ENCODE results near the gene GALNTL6. TPM values are rescaled to one million over a fixed set of nuclear protein-coding genes. Genes with fewer than 3 reads are reported as not detected.
"Not testable (repeated sequence)": the region's sequence is repeated elsewhere in the genome, so short reads cannot be mapped to it uniquely, and the experiment has no call there.

GALNTL6 gene
- total RNA-seq, 2 experiments from 2014 or later: not detected

GRCh38 chr4:173005912-173006633 is 1192.9 kb downstream of the GALNTL6 start:
- no peak for DNase-seq
- H3K4me3 Mint-ChIP-seq: no peak overlapping the region
- no peaks in the 10 kb centered on the region for H3K9me3 Mint-ChIP-seq
- H3K4me1 Mint-ChIP-seq (ENCODE audit: low read depth): no peaks in the 10 kb centered on the region
- H3K27me3 Mint-ChIP-seq (ENCODE audit: low read depth): no peaks in the 10 kb centered on the region
- CTCF ChIA-PET: interaction anchor here (0.5 to 2.0 kb wide), 5 partner anchors 8 to 553 kb away, joined by 3 to 9 read pairs (median 3); no protein-coding TSS in a partner anchor
- H3K27ac Mint-ChIP-seq: no peak overlapping the region
- H3K36me3 Mint-ChIP-seq (ENCODE audit: low read depth): no peaks in the 10 kb centered on the region
- intact Hi-C loops (cut with micrococcal nuclease): no loop called here

- no peaks in the 10 kb centered on the region for H3K27me3 Mint-ChIP-seq (ENCODE audit: low read depth)
- no peaks in the 10 kb centered on the region for H3K36me3 Mint-ChIP-seq (ENCODE audit: low read depth)
- DNase-seq: no peak
- CTCF ChIA-PET: no interaction called here
- H3K27ac Mint-ChIP-seq: no peak overlapping the region
- no peak overlapping the region for H3K4me3 Mint-ChIP-seq
- H3K9me3 Mint-ChIP-seq: no peaks in the 10 kb centered on the region
- H3K4me1 Mint-ChIP-seq (ENCODE audit: low read depth): no peaks in the 10 kb centered on the region
- intact Hi-C loops (cut with micrococcal nuclease): no loop called here
Observed at GRCh38 chr4:173008436-173008835, 1195.2 kb downstream of the GALNTL6 start.

- intact Hi-C loops (cut with micrococcal nuclease): no loop called here
- Mint-ChIP-seq H3K27me3 (ENCODE audit: low read depth) (no peaks in the 10 kb centered on the region), H3K27ac (no peak overlapping the region), H3K36me3 (ENCODE audit: low read depth) (no peaks in the 10 kb centered on the region), H3K9me3 (no peaks in the 10 kb centered on the region), H3K4me3 (no peak overlapping the region), H3K4me1 (ENCODE audit: low read depth) (no peaks in the 10 kb centered on the region)
- DNase-seq: no peak
- CTCF ChIA-PET: no interaction called here
Observed at GRCh38 chr4:173009129-173009823, 1196.1 kb downstream of the GALNTL6 start.

GRCh38 chr4:173012608-173013007 is 1199.4 kb downstream of the GALNTL6 start:
- H3K4me1 Mint-ChIP-seq (ENCODE audit: low read depth): no peaks in the 10 kb centered on the region
- no peaks in the 10 kb centered on the region for H3K36me3 Mint-ChIP-seq (ENCODE audit: low read depth)
- no peaks in the 10 kb centered on the region for H3K27me3 Mint-ChIP-seq (ENCODE audit: low read depth)
- H3K9me3 Mint-ChIP-seq: no peaks in the 10 kb centered on the region
- DNase-seq: no peak
- no peak overlapping the region for H3K4me3 Mint-ChIP-seq
- CTCF ChIA-PET: interaction anchor here (0.6 to 4.5 kb wide), 29 partner anchors 8 to 484 kb away, joined by 3 to 80 read pairs (median 6); no protein-coding TSS in a partner anchor
- intact Hi-C loops (cut with micrococcal nuclease): loop anchor here (1.0 to 5.0 kb wide), 7 partner anchors 155 to 1145 kb away; partner anchors contain the start of gene GALNT7
- no peak overlapping the region for H3K27ac Mint-ChIP-seq

- no peak overlapping the region for H3K27ac Mint-ChIP-seq
- intact Hi-C loops (cut with micrococcal nuclease): loop anchor here (1.0 to 5.0 kb wide), 7 partner anchors 154 to 1144 kb away; partner anchors contain the start of gene GALNT7
- no peaks in the 10 kb centered on the region for H3K4me1 Mint-ChIP-seq (ENCODE audit: low read depth)
- peak; percentile 67 for DNase-seq
- H3K36me3 Mint-ChIP-seq (ENCODE audit: low read depth): no peaks in the 10 kb centered on the region
- H3K9me3 Mint-ChIP-seq: no peaks in the 10 kb centered on the region
- no peaks in the 10 kb centered on the region for H3K27me3 Mint-ChIP-seq (ENCODE audit: low read depth)
- CTCF ChIA-PET: interaction anchor here (0.6 to 4.5 kb wide), 55 partner anchors 7 to 480 kb away, joined by 3 to 80 read pairs (median 4); partner anchors contain the start of gene GALNT7
- no peak overlapping the region for H3K4me3 Mint-ChIP-seq
Observed at GRCh38 chr4:173013232-173013930, 1200.2 kb downstream of the GALNTL6 start.

- Mint-ChIP-seq H3K27me3 (ENCODE audit: low read depth) (no peaks in the 10 kb centered on the region), H3K4me3 (no peak overlapping the region), H3K36me3 (ENCODE audit: low read depth) (no peaks in the 10 kb centered on the region)
Observed at GRCh38 chr4:173014113-173014558, 1200.9 kb downstream of the GALNTL6 start.

GRCh38 chr4:173014836-173015235 is 1201.6 kb downstream of the GALNTL6 start:
- Mint-ChIP-seq H3K9me3 (no peaks in the 10 kb centered on the region), H3K27me3 (ENCODE audit: low read depth) (no peaks in the 10 kb centered on the region), H3K36me3 (ENCODE audit: low read depth) (no peaks in the 10 kb centered on the region), H3K4me1 (ENCODE audit: low read depth) (no peaks in the 10 kb centered on the region), H3K27ac (no peak overlapping the region), H3K4me3 (no peak overlapping the region)
- DNase-seq: no peak
- CTCF ChIA-PET: interaction anchor here (2.2 to 4.5 kb wide), 2 partner anchors 250 to 286 kb away, joined by 13 to 80 read pairs; no protein-coding TSS in a partner anchor
- intact Hi-C loops (cut with micrococcal nuclease): loop anchor here (5.0 kb wide), 2 partner anchors 152 to 1142 kb away; partner anchors contain the start of gene GALNT7

More at GRCh38 chr4:173014113-173014558, 1200.9 kb downstream of the GALNTL6 start:
- DNase-seq: no peak
- Mint-ChIP-seq H3K27ac (no peak overlapping the region), H3K4me1 (ENCODE audit: low read depth) (no peaks in the 10 kb centered on the region), H3K9me3 (no peaks in the 10 kb centered on the region)
- intact Hi-C loops (cut with micrococcal nuclease): loop anchor here (5.0 kb wide), 2 partner anchors 153 to 1143 kb away; partner anchors contain the start of gene GALNT7
- CTCF ChIA-PET: interaction anchor here (0.6 to 4.5 kb wide), 51 partner anchors 7 to 480 kb away, joined by 3 to 80 read pairs (median 4); partner anchors contain the start of gene GALNT7

- intact Hi-C loops (cut with micrococcal nuclease): no loop called here
- Mint-ChIP-seq H3K4me3 (no peak overlapping the region), H3K4me1 (ENCODE audit: low read depth) (no peaks in the 10 kb centered on the region), H3K27ac (no peak overlapping the region), H3K27me3 (ENCODE audit: low read depth) (no peaks in the 10 kb centered on the region), H3K9me3 (no peaks in the 10 kb centered on the region), H3K36me3 (ENCODE audit: low read depth) (no peaks in the 10 kb centered on the region)
- CTCF ChIA-PET: interaction anchor here (1.2 kb wide), 2 partner anchors 239 to 284 kb away, joined by 4 to 5 read pairs; no protein-coding TSS in a partner anchor
- DNase-seq: no peak
Observed at GRCh38 chr4:173017802-173018201, 1204.6 kb downstream of the GALNTL6 start.

GRCh38 chr4:173018446-173018845 is 1205.2 kb downstream of the GALNTL6 start:
- intact Hi-C loops (cut with micrococcal nuclease): no loop called here
- H3K4me3 Mint-ChIP-seq: no peak overlapping the region
- DNase-seq: no peak
- H3K36me3 Mint-ChIP-seq (ENCODE audit: low read depth): no peaks in the 10 kb centered on the region
- no peaks in the 10 kb centered on the region for H3K27me3 Mint-ChIP-seq (ENCODE audit: low read depth)
- no peaks in the 10 kb centered on the region for H3K4me1 Mint-ChIP-seq (ENCODE audit: low read depth)
- CTCF ChIA-PET: interaction anchor here (1.2 kb wide), 1 partner anchor 239 kb away, joined by 5 read pairs; no protein-coding TSS in a partner anchor
- H3K9me3 Mint-ChIP-seq: no peaks in the 10 kb centered on the region
- no peak overlapping the region for H3K27ac Mint-ChIP-seq

GRCh38 chr4:173019664-173020063 is 1206.5 kb downstream of the GALNTL6 start:
- no peaks in the 10 kb centered on the region for H3K27me3 Mint-ChIP-seq (ENCODE audit: low read depth)
- CTCF ChIA-PET: interaction anchor here (2.5 to 3.0 kb wide), 2 partner anchors 238 to 282 kb away, joined by 9 read pairs; no protein-coding TSS in a partner anchor
- H3K4me1 Mint-ChIP-seq (ENCODE audit: low read depth): no peaks in the 10 kb centered on the region
- no peak overlapping the region for H3K27ac Mint-ChIP-seq
- no peaks in the 10 kb centered on the region for H3K36me3 Mint-ChIP-seq (ENCODE audit: low read depth)
- no peaks in the 10 kb centered on the region for H3K9me3 Mint-ChIP-seq
- H3K4me3 Mint-ChIP-seq: no peak overlapping the region
- intact Hi-C loops (cut with micrococcal nuclease): no loop called here
- no peak for DNase-seq

GRCh38 chr4:173021746-173022573 is 1208.8 kb downstream of the GALNTL6 start:
- H3K27ac Mint-ChIP-seq; H3K27me3 Mint-ChIP-seq (ENCODE audit: low read depth); DNase-seq; H3K4me1 Mint-ChIP-seq (ENCODE audit: low read depth); H3K9me3 Mint-ChIP-seq; H3K4me3 Mint-ChIP-seq; intact Hi-C loops (cut with micrococcal nuclease); H3K36me3 Mint-ChIP-seq (ENCODE audit: low read depth): not testable (repeated sequence)
- CTCF ChIA-PET: interaction anchor here (0.7 to 3.0 kb wide), 7 partner anchors 9 to 398 kb away, joined by 3 to 9 read pairs (median 5); no protein-coding TSS in a partner anchor
